GM12892 (cell line): ENCODE measurements around the gene TMTC2.

Source experiments
- POLR2A ChIP-seq: IDR thresholded peaks from 2 replicates; pipeline ENCODE4 v1.6.1; 2011; ENCODE audit warnings: low read depth, low read length, control low read depth
- POLR2AphosphoS5 ChIP-seq: IDR thresholded peaks from 2 replicates; pipeline ENCODE4 v1.6.1; 2011; ENCODE audit warnings: low read depth, low read length, control low read depth
- TAF1 ChIP-seq: IDR thresholded peaks from 2 replicates; pipeline ENCODE4 v1.6.1; 2011; ENCODE audit warnings: low read depth, mild to moderate bottlenecking, control low read depth, low read length, borderline replicate concordance

DNA sequence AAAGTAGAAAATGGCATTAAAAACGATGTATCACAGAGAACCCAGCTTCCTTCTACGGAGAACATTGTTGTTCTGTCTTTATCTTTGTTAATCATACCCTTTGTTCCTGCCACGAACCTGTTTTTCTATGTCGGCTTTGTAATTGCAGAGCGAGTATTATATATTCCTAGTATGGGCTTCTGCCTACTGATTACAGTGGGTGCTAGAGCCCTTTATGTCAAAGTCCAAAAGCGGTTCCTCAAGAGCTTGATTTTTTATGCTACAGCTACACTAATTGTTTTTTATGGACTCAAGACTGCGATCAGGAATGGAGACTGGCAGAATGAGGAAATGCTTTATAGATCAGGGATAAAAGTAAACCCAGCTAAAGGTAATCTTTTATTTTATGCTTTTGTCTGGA is 209.6 kb downstream of the TMTC2 start:
- TF ChIP-seq POLR2AphosphoS5 (no peak), POLR2A (no peak), TAF1 (no peak)
